Stimulated activated memory B cell treated with anti-CD40 and anti-IgM and Interleukin-4, amounts not matched to agents 10 μg/mL and 1 μg/mL and 100 μg/mL, for 72 hours (primary cell): ENCODE measurements around the gene THSD7B.

Source experiments
- ATAC-seq: fragments of 150-1000 bp; cut with Tn5 transposase; 2 replicates; pipeline ENCODE4 v1.10.0; 2021
- H3K27ac Mint-ChIP-seq: one replicate; pipeline ENCODE4 v1.8.0; 2022; ENCODE audit warnings: mild to moderate bottlenecking, mixed read lengths
- H3K27me3 Mint-ChIP-seq: one replicate; pipeline ENCODE4 v1.8.0; 2022; ENCODE audit warnings: mixed read lengths
- H3K36me3 Mint-ChIP-seq: one replicate; pipeline ENCODE4 v1.8.0; 2022; ENCODE audit warnings: mixed read lengths
- H3K4me1 Mint-ChIP-seq: one replicate; pipeline ENCODE4 v1.8.0; 2022; ENCODE audit warnings: mixed read lengths
- H3K4me3 Mint-ChIP-seq: one replicate; pipeline ENCODE4 v1.8.0; 2022; ENCODE audit warnings: mild to moderate bottlenecking, moderate library complexity, mixed read lengths
- H3K9me3 Mint-ChIP-seq: one replicate; pipeline ENCODE4 v1.8.0; 2022; ENCODE audit warnings: mixed read lengths

THSD7B gene

DNA sequence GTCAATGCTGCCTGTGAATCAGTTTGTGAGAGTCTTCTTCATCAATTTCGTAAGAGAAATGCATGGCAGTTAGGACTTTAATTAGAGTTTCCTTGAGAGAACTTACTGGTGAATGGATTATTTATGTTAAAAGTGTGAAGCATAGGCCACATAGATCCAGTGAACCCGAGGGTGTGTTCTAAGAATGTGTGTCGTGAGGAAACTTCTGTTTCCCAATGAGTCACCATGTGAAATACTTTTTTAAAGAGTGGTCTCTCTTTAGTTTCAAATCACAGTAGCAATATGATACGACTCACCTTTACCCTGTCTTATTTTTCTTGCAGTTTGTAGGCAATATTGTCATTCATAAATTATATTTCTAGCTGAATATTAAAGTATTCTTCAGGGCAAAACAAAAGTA, 18.5 kb downstream of the THSD7B start:
- no peak overlapping the region for H3K27ac Mint-ChIP-seq
- no peaks in the 10 kb centered on the region for H3K4me1 Mint-ChIP-seq
- peaks cover 2% of the 10 kb centered on the region for H3K9me3 Mint-ChIP-seq
- H3K27me3 Mint-ChIP-seq: no peaks in the 10 kb centered on the region
- H3K36me3 Mint-ChIP-seq: no peaks in the 10 kb centered on the region
- H3K4me3 Mint-ChIP-seq: no peak overlapping the region
- ATAC-seq: no peak

DNA sequence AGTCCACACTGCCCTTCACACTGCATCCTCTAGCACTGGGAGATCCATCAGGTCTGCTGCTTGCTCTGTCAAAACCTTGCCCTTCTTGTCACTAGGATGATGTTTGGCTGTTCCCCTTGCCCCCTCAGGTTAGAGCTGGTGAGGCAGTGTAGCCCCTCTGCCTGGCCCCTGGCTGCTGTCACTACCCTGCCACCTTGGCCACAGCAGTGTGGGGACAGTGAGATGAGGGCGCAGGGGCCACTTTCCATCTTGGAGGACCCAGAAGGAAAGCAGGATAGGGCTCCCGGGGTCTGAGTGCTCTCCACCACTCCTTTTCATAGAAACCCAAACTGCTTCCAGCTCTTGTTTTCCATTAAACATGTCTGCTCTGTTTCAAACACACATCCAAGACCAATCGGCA, 19.9 kb downstream of the THSD7B start:
- no peak overlapping the region for H3K27ac Mint-ChIP-seq
- H3K27me3 Mint-ChIP-seq: no peaks in the 10 kb centered on the region
- H3K36me3 Mint-ChIP-seq: no peaks in the 10 kb centered on the region
- H3K4me1 Mint-ChIP-seq: no peaks in the 10 kb centered on the region
- peak; percentile 31 for ATAC-seq
- peaks cover 2% of the 10 kb centered on the region for H3K9me3 Mint-ChIP-seq
- no peak overlapping the region for H3K4me3 Mint-ChIP-seq

DNA sequence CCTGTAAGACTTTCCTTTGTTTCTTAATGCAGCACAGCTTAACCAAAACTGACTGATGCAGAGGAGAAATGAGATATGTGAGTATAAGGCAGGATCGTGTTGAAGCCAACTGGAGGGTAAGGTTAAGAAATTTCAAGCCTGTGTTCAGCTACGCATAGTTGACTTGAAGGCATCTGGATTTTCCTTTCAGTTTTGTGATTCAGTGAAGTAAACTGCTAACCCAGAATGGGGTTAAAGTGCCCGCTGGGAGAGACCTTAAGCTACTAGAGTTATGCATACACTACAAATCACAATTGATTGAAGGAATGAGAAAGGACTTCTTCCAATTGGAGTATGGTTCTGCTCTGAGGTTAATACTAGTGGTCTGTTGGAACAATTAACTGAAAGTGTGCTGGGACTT, 22.6 kb downstream of the THSD7B start:
- no peak for ATAC-seq
- Mint-ChIP-seq H3K27ac (no peak overlapping the region), H3K27me3 (no peaks in the 10 kb centered on the region), H3K9me3 (no peaks in the 10 kb centered on the region), H3K4me1 (no peaks in the 10 kb centered on the region), H3K4me3 (no peak overlapping the region), H3K36me3 (no peaks in the 10 kb centered on the region)

DNA sequence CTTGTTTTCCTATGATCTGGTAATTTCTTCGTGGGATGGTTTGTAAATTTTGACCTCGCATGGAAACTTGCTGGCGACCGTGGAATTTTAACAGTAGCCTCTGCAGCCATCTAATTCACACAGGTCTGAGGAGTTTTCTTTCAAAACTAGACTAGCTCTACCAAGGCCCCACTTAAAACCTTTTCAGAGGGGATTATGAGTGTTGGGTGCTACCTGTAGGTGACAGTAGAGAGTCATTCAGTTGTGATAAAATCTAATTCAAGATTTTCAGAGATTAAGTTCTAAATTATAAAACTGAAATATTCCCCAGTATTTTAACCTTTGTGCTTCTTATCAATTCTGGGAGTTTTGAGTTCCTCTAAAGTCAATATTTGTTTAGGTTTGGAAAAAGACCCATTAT, 31.0 kb downstream of the THSD7B start:
- no peak overlapping the region for H3K27ac Mint-ChIP-seq
- no peak for ATAC-seq

DNA sequence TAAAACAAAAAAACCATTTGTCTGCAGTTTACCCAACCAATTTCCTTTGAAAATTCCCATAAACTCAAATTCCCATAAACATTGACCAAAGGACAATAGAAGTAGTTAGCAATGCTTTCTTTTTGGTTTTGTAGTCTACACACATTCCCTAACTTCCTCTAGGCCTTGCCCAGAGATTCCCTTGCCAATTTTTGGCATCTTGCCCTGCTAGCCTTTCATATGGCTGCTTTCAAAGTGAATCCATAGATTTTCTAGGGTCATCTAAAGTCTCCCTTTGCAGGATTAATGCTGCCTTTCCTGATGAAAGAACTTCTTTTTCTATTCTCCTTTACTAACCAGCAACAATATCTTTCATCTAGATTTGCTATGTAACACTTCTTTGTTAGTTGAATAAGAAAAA, 33.4 kb downstream of the THSD7B start:
- ATAC-seq: no peak
- Mint-ChIP-seq H3K36me3 (no peaks in the 10 kb centered on the region), H3K27ac (no peak overlapping the region), H3K9me3 (no peaks in the 10 kb centered on the region), H3K4me1 (no peaks in the 10 kb centered on the region), H3K4me3 (no peak overlapping the region), H3K27me3 (peaks cover 8% of the 10 kb centered on the region)

More for the DNA sequence above, 31.0 kb downstream of the THSD7B start:
- Mint-ChIP-seq H3K36me3 (no peaks in the 10 kb centered on the region), H3K4me3 (no peak overlapping the region), H3K27me3 (peaks cover 8% of the 10 kb centered on the region), H3K9me3 (no peaks in the 10 kb centered on the region), H3K4me1 (no peaks in the 10 kb centered on the region)

DNA sequence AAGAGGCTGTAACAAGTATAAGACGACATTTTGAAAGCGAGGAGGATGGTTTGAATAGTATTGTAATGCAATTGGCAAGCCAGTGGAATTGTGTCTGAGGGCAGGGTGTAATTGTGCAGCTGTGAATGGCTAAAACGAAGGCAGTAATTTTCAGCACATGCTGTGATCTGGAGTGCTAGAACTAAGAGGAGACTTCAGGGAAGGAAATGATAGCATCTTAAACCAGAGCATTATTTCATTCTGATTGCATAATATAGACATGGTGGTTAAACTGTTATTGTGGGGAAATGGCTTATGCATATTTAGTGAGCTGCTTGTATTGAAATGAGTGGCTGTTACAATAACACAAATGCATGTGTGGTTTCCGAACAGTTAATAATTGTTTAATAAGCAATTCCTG, 36.3 kb downstream of the THSD7B start:
- H3K27me3 Mint-ChIP-seq: no peaks in the 10 kb centered on the region
- ATAC-seq: no peak
- no peaks in the 10 kb centered on the region for H3K36me3 Mint-ChIP-seq
- no peak overlapping the region for H3K4me3 Mint-ChIP-seq
- no peak overlapping the region for H3K27ac Mint-ChIP-seq
- H3K4me1 Mint-ChIP-seq: no peaks in the 10 kb centered on the region
- H3K9me3 Mint-ChIP-seq: no peaks in the 10 kb centered on the region

DNA sequence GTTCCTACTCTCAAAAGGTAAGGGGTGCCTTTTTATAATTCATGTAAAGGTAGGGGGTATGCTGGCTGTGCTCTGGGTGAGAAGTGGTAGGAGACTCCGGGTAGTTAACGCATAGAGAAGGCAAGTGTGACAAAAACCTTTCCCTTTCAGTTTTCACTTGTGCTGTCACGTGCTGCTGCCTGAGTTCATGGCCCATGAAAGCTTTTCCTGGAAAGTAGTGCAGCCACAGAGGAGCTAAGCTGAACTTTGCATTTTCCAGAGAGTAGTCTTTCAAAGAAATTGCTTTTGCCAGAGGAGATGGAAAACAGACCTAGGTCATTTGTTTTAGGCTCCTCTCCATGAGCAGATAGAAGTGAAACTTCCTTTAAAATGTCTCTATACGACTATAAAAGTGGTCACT, 44.7 kb downstream of the THSD7B start:
- Mint-ChIP-seq H3K4me3 (no peak overlapping the region), H3K9me3 (no peaks in the 10 kb centered on the region), H3K36me3 (no peaks in the 10 kb centered on the region), H3K27me3 (no peaks in the 10 kb centered on the region), H3K27ac (no peak overlapping the region), H3K4me1 (peaks cover 6% of the 10 kb centered on the region)
- no peak for ATAC-seq

DNA sequence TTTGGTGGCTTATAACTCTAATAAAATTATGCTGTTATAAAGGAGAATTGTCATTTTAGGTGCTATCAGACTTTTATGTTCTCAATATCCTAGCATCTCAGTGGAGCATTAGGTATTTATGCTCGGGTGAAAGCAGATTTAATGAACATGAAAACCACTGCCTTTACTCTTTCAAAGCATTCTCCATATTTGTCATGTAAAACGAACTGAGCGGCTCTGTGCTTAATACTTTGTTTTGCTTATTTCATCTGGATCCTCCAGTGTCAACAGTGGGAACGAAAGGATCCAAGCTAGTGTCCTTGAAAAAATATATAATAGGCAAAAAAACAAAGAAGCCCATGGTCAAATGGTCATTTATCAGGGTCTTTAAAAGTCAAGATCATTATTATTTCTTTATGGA, 53.5 kb downstream of the THSD7B start:
- Mint-ChIP-seq H3K36me3 (no peaks in the 10 kb centered on the region), H3K4me1 (no peaks in the 10 kb centered on the region), H3K27ac (no peak overlapping the region), H3K27me3 (no peaks in the 10 kb centered on the region), H3K4me3 (no peak overlapping the region), H3K9me3 (no peaks in the 10 kb centered on the region)
- ATAC-seq: no peak

DNA sequence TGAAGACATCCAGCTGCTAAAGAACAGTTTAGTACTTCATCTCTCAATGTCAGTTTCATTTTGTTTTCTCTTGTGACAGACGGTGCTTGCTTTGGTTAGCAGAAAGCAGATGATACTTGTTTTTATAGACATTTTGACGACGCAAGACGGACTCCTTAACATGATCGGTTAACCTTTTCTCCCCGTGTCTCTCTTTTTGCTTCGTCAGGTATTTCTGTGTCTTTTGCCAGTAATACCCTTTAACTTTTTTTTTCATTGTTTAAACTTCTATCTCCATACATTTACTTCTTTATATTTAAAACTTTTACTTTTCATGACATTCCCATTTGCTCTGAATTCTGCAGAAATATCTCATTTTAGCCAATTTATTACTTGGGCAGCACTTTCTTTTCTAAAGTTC, 57.9 kb downstream of the THSD7B start:
- Mint-ChIP-seq H3K27me3 (no peaks in the 10 kb centered on the region), H3K36me3 (no peaks in the 10 kb centered on the region), H3K4me3 (no peak overlapping the region), H3K27ac (no peak overlapping the region), H3K4me1 (no peaks in the 10 kb centered on the region), H3K9me3 (peaks cover under 1% of the 10 kb centered on the region)
- ATAC-seq: no peak

DNA sequence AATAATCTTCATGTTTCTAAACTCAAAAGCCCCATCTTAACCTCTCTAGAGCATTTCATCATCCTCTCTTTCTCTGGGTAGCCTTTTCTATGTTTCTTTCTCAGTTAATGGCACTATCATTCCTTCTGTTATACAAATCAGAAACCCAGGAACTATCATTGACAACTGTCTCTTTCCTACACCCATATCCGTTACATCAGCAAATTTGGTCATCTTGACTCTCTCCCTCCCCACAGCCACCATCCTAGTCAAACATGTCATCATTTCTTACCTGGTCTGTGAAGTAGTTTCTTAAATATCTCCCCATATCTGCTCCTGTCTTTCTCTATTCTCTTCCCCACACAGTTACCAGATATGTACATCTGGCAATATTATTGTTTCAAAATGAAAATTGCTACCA, 62.8 kb downstream of the THSD7B start:
- Mint-ChIP-seq H3K4me1 (no peaks in the 10 kb centered on the region), H3K4me3 (no peak overlapping the region), H3K9me3 (peaks cover 4% of the 10 kb centered on the region), H3K27me3 (no peaks in the 10 kb centered on the region), H3K36me3 (no peaks in the 10 kb centered on the region), H3K27ac (no peak overlapping the region)
- ATAC-seq: no peak

DNA sequence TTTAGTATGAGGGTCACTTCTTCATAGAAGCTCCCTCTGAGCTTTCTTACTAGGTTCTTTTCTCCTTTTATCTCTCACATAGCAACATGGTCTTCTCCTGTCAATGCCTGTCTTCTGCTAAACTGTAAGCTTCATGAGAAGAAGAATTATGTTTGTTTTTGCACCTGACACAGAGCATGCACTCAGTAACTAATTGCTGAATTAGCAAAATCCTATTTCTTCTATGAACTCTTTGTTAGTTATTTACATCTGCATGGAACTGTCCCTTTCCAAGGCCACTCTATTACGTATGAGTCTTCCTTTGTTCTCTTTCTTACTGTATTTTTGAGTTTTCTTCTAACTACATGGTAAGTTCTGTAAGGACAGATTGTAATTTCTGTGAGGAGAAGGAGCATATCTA, 63.4 kb downstream of the THSD7B start:
- Mint-ChIP-seq H3K36me3 (no peaks in the 10 kb centered on the region), H3K27ac (no peak overlapping the region), H3K9me3 (peaks cover 4% of the 10 kb centered on the region), H3K27me3 (no peaks in the 10 kb centered on the region), H3K4me3 (no peak overlapping the region), H3K4me1 (no peaks in the 10 kb centered on the region)
- no peak for ATAC-seq

DNA sequence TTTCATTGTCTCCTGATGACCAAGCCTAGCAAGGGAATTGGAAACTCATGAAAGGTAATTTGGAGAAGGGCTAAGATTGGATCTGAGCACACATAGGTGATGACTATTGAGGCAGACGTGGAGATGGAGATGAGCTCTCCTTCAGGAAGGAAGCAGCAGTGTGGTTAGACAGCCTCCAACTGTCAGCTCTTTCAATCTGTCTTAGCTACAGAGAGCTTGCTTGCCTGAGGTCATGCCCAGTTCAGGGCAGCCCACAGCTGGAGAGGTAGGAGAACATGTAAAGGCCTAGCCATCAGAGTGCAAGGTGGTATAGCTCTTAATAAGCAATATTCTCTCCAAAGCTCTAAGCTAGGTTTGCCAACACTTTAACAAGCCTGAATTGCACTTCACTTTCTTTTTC, 79.2 kb downstream of the THSD7B start:
- Mint-ChIP-seq H3K36me3 (no peaks in the 10 kb centered on the region), H3K27me3 (no peaks in the 10 kb centered on the region), H3K27ac (no peak overlapping the region), H3K9me3 (no peaks in the 10 kb centered on the region), H3K4me3 (no peak overlapping the region), H3K4me1 (no peaks in the 10 kb centered on the region)
- peak; percentile 25 for ATAC-seq

DNA sequence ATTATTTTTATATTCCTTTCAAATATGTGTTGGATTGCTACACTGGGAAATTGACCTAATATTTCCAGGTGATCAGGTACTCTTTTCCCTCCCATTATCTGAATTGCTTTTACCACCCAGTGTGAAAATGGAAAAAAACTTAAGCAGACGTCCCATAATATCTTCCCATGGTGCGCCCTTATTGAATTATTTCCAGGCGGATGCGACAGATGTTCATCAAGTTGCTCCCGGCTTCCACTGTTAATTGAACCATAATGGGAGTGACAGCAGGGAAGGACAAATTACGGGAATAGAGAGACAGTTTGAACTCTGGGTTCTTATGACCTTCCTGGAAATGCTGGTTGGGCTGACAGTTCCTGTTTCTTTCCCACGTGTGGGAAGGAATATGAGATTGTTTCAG, 93.3 kb downstream of the THSD7B start:
- H3K27ac Mint-ChIP-seq: no peak overlapping the region
- H3K9me3 Mint-ChIP-seq: peaks cover 4% of the 10 kb centered on the region
- no peaks in the 10 kb centered on the region for H3K36me3 Mint-ChIP-seq
- ATAC-seq: no peak
- no peaks in the 10 kb centered on the region for H3K27me3 Mint-ChIP-seq
- no peaks in the 10 kb centered on the region for H3K4me1 Mint-ChIP-seq
- H3K4me3 Mint-ChIP-seq: no peak overlapping the region

DNA sequence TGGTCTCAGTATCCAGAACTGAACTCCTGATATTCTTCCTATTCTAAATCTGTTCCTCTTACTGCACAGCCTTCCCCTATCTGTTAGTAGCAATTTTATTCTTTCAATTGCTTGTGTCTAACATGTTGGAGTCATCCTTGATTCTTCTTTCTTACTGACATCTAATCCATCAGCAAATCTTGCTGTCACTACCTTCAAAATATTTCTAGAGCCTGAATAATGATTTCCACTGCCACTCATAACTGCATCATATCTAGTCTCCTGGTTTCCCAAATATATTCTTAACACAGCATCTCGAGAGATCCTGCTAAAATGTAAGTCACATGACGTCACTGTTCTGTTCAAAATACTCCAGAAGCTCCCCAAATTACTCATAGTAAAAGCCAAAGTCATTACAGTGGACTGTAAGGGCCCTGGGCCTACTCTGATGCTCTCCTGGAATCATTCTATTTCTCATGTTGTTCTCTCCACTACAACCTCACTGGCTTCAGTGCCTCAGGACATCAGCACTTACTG, 95.2 kb downstream of the THSD7B start:
- Mint-ChIP-seq H3K4me1 (no peaks in the 10 kb centered on the region), H3K36me3 (no peaks in the 10 kb centered on the region), H3K27ac (no peak overlapping the region), H3K27me3 (no peaks in the 10 kb centered on the region), H3K9me3 (no peaks in the 10 kb centered on the region), H3K4me3 (no peak overlapping the region)
- no peak for ATAC-seq

DNA sequence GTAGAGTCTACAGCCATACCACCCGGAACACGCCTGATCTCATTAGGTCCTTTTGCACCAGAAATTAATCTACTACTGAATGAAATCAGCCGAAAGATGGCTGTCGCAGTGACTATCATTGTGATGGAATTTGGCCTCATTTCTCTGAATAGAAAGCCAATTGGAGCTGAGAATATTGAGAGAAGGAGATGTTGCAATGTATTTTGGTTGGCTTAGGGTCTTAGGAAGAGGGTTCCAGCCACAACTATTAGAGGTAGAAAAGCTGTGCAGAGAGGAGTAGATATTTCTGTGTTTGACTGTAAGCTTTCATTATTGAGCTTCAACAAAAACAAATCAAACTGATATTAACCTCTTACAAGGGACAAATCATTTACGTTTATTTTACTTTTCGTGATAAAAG, 98.1 kb downstream of the THSD7B start:
- Mint-ChIP-seq H3K36me3 (no peaks in the 10 kb centered on the region), H3K4me1 (no peaks in the 10 kb centered on the region), H3K4me3 (no peak overlapping the region), H3K27me3 (no peaks in the 10 kb centered on the region), H3K27ac (no peak overlapping the region), H3K9me3 (no peaks in the 10 kb centered on the region)
- no peak for ATAC-seq

DNA sequence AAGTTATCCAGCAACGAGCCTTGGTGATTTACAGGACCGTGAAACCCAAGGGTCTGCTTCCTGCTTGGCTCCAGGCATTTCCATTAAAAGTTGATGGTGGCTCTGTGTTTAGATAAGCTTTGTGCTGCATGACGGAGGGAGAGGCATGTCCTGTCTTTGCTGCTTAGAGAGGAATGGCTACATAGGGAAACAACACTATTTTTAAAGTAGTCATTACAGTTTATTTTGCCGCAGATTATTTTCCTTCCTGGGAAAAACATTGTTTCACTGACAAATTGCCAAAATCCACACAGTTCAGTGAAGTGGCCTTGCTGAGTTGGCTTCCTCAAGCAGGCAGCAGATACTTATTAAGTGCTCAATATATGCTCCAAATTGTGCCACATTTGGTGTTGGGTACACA, 98.5 kb downstream of the THSD7B start:
- no peak for ATAC-seq
- no peak overlapping the region for H3K4me3 Mint-ChIP-seq

DNA sequence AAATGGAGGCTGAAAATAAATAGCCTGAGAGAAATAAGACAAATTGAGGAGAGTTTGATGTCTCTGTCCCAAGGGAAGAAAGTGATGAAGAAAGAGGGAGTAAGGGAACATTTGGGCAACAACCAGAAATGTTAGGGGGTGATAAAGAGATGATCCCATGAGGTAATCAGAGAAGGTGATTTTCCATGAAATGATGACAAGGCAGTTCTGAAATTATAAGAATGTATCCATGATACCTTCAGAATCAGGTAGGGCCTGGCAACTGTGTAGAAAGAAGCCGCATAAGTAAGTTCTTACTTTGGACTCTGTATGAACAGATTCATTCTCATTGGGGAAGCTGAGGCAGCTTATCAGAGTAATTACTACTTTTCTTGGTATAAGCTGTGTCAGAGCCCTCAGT, 106.1 kb downstream of the THSD7B start:
- Mint-ChIP-seq H3K27me3 (no peaks in the 10 kb centered on the region), H3K4me1 (no peaks in the 10 kb centered on the region), H3K4me3 (no peak overlapping the region)

More for the DNA sequence above, 98.5 kb downstream of the THSD7B start:
- Mint-ChIP-seq H3K36me3 (no peaks in the 10 kb centered on the region), H3K27me3 (no peaks in the 10 kb centered on the region), H3K27ac (no peak overlapping the region), H3K9me3 (no peaks in the 10 kb centered on the region), H3K4me1 (no peaks in the 10 kb centered on the region)

More for the DNA sequence above, 106.1 kb downstream of the THSD7B start:
- H3K27ac Mint-ChIP-seq: no peak overlapping the region
- ATAC-seq: no peak
- H3K9me3 Mint-ChIP-seq: no peaks in the 10 kb centered on the region
- H3K36me3 Mint-ChIP-seq: no peaks in the 10 kb centered on the region
